Activated T-cell treated with anti-CD3 and anti-CD28 coated beads, Interleukin-2, amount 50 U/mL, for 24 hours (primary cell): ENCODE results near the gene PPM1N.

Experiments used
- DNase-seq: peaks from one replicate; pipeline ENCODE4 v3.0.0-alpha.2; 2020
- H3K27ac Mint-ChIP-seq: 2 replicates; pipeline ENCODE4 v1.8.0; 2020; ENCODE audit warnings: mild to moderate bottlenecking, mixed read lengths
- H3K27me3 Mint-ChIP-seq: 2 replicates; pipeline ENCODE4 v1.8.0; 2020; ENCODE audit warnings: mixed read lengths
- H3K36me3 Mint-ChIP-seq: 2 replicates; pipeline ENCODE4 v1.8.0; 2020; ENCODE audit warnings: low read depth, mixed read lengths
- H3K4me1 Mint-ChIP-seq: 2 replicates; pipeline ENCODE4 v1.8.0; 2020; ENCODE audit warnings: low read depth, mixed read lengths
- H3K4me3 Mint-ChIP-seq: 2 replicates; pipeline ENCODE4 v1.8.0; 2020; ENCODE audit warnings: mild to moderate bottlenecking, moderate library complexity, mixed read lengths
- H3K9me3 Mint-ChIP-seq: 2 replicates; pipeline ENCODE4 v1.8.0; 2020; ENCODE audit warnings: mixed read lengths

The PPM1N gene, protein sequence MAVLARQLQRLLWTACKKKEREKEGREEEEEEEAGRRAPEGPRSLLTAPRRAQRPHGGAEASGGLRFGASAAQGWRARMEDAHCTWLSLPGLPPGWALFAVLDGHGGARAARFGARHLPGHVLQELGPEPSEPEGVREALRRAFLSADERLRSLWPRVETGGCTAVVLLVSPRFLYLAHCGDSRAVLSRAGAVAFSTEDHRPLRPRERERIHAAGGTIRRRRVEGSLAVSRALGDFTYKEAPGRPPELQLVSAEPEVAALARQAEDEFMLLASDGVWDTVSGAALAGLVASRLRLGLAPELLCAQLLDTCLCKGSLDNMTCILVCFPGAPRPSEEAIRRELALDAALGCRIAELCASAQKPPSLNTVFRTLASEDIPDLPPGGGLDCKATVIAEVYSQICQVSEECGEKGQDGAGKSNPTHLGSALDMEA

DNA sequence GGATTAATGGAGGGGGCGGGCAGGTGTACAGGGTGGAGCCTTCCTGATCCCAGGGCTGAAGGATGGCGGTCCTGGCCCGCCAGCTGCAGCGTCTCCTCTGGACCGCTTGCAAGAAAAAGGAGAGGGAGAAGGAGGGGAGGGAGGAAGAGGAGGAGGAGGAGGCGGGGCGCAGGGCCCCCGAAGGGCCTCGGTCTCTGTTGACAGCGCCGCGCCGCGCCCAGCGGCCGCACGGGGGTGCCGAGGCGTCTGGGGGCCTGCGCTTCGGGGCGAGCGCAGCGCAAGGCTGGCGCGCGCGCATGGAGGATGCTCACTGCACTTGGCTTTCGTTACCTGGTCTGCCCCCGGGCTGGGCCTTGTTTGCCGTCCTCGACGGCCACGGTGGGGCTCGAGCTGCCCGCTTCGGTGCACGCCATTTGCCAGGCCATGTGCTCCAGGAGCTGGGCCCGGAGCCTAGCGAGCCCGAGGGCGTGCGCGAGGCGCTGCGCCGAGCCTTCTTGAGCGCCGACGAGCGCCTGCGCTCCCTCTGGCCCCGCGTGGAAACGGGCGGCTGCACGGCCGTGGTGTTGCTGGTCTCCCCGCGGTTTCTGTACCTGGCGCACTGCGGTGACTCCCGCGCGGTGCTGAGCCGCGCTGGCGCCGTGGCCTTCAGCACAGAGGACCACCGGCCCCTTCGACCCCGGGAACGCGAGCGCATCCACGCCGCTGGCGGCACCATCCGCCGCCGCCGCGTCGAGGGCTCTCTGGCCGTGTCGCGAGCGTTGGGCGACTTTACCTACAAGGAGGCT lies at the start of gene PPM1N:
Gene PPM1N, plus strand, starts transcription at position 33 of the 785 bp plus-strand sequence. Its CDS starts 30 bp downstream, at position 63.
- peak within 1 kb of the TSS; percentile 62 for H3K27ac Mint-ChIP-seq
- DNase-seq: peak; percentile 82
- H3K9me3 Mint-ChIP-seq: no peaks in the 10 kb centered on the region
- H3K4me1 Mint-ChIP-seq: peaks cover 41% of the 10 kb centered on the region
- peaks cover 24% of the 10 kb centered on the region for H3K27me3 Mint-ChIP-seq
- H3K4me3 Mint-ChIP-seq: peak within 1 kb of the TSS; percentile 69
- H3K36me3 Mint-ChIP-seq: no peaks in the 10 kb centered on the region

DNA sequence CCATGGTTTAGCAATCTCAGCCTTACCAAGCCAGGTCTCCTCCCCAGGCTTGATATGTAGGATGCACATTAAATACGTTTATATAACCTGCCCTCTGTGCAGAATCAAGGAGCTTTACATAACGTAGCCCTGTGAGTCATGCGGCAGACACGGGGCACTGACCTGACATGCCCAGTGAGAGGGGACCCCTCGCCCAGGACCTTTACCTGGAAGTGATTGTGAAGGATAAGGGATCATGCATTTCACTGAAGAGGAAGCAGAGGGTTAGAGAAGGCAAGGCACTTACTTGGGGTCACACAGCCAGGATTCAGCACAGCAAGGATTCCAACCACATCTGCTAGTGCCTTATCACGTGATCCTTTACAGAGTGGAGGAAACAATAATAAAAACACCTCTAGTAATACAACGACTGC lies 49.4 kb upstream of the PPM1N start:
- Mint-ChIP-seq H3K4me1 (peaks cover 53% of the 10 kb centered on the region), H3K27me3 (no peaks in the 10 kb centered on the region), H3K4me3 (peak overlapping the region; percentile 64), H3K9me3 (no peaks in the 10 kb centered on the region), H3K27ac (peak overlapping the region; percentile 81), H3K36me3 (peaks cover 6% of the 10 kb centered on the region)
- no peak for DNase-seq

DNA sequence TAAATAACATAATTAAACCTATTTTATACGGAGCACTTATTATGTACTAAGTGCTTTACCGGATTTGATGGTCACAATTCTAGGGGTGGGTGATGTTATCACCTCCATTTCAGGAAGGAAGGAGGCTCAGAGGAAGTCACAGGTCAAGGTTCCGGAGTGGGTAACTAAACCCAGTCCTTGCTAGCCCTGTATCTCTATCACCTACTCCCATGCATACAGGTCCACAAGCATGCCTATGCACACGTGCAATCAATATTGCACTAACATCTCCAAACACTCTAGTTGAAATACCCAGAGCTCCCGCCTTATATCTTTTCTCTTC lies 48.3 kb upstream of the PPM1N start:
- Mint-ChIP-seq H3K4me1 (peaks cover 45% of the 10 kb centered on the region), H3K4me3 (peak overlapping the region; percentile 95), H3K9me3 (no peaks in the 10 kb centered on the region), H3K27ac (peak overlapping the region; percentile 98), H3K27me3 (no peaks in the 10 kb centered on the region), H3K36me3 (peaks cover 6% of the 10 kb centered on the region)
- no peak for DNase-seq

- no peaks in the 10 kb centered on the region for H3K9me3 Mint-ChIP-seq
- peak; percentile 65 for DNase-seq
- no peaks in the 10 kb centered on the region for H3K27me3 Mint-ChIP-seq
- peak overlapping the region; percentile 91 for H3K27ac Mint-ChIP-seq
- peak overlapping the region; percentile 80 for H3K4me3 Mint-ChIP-seq
- peaks cover 47% of the 10 kb centered on the region for H3K4me1 Mint-ChIP-seq
- H3K36me3 Mint-ChIP-seq: peaks cover 6% of the 10 kb centered on the region
Observed at GRCh38 chr19:45451131-45451849, 47.0 kb upstream of the PPM1N start.

GRCh38 chr19:45451850-45452387 lies 46.3 kb upstream of the PPM1N start:
- no peaks in the 10 kb centered on the region for H3K9me3 Mint-ChIP-seq
- peak overlapping the region; percentile 80 for H3K4me3 Mint-ChIP-seq
- peak overlapping the region; percentile 91 for H3K27ac Mint-ChIP-seq
- H3K4me1 Mint-ChIP-seq: peaks cover 48% of the 10 kb centered on the region
- H3K27me3 Mint-ChIP-seq: no peaks in the 10 kb centered on the region
- DNase-seq: no peak
- H3K36me3 Mint-ChIP-seq: peaks cover 6% of the 10 kb centered on the region

DNA sequence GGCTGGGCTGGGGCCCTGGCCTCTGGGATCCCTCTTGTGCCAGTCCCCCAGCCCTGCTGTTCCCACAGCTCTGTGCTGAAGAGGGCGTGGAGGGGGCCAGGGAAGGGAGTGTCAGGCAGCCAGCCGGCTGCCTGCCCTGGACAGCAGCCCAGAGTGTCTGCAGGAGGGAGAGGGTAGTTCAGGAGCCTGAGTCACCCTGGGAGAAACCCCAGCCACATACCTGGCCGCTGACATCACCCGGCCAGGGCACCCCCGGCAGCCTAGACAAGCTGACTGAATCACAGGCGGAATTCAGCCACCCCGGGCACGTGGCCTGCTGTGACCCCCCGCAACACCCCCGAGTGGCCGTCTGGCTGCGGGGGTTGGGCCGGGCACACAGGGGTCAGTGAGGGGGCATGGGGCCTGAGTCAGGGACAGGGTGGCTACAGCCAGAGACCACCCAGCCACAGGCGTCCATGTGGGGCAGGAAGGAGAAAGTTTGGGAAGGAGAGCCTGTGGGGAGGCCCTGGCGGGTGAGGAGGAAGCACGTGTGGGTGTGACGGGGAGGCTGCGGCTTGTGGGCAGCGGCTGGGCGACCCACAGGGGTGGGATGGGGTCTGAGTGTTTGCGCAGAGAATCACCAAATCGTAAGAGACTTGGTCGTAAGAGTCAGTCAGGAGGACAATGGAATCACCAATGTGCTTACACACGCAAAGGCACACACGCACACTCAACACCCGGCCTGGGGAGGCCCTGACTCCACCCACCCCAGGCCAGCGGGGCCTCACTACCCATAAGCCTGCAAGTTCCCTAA lies 42.3 kb upstream of the PPM1N start:
- Mint-ChIP-seq H3K4me3 (peak overlapping the region; percentile 24), H3K9me3 (no peaks in the 10 kb centered on the region), H3K4me1 (peaks cover 28% of the 10 kb centered on the region), H3K27me3 (no peaks in the 10 kb centered on the region), H3K27ac (peak overlapping the region; percentile 88), H3K36me3 (no peaks in the 10 kb centered on the region)
- DNase-seq: peak; percentile 67

DNA sequence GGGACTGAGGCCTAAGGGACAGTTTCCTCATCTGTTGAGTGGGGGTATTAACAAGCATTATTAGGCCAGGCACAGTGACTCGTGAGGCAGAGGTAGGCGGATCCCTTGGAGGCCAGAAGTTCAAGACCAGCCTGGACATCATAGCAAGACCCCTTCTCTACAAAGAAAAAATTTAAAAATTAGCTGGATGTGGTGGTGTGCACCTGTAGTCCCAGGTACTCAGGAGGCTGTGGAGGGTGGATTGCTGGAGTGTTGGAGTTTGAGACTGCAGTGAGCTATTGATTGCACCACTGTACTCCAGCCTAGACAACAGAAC lies 41.8 kb upstream of the PPM1N start:
- DNase-seq: no peak
- no peaks in the 10 kb centered on the region for H3K27me3 Mint-ChIP-seq
- H3K27ac Mint-ChIP-seq: peak overlapping the region; percentile 88
- H3K4me3 Mint-ChIP-seq: no peak overlapping the region
- peaks cover 23% of the 10 kb centered on the region for H3K4me1 Mint-ChIP-seq
- no peaks in the 10 kb centered on the region for H3K9me3 Mint-ChIP-seq
- H3K36me3 Mint-ChIP-seq: no peaks in the 10 kb centered on the region

DNA sequence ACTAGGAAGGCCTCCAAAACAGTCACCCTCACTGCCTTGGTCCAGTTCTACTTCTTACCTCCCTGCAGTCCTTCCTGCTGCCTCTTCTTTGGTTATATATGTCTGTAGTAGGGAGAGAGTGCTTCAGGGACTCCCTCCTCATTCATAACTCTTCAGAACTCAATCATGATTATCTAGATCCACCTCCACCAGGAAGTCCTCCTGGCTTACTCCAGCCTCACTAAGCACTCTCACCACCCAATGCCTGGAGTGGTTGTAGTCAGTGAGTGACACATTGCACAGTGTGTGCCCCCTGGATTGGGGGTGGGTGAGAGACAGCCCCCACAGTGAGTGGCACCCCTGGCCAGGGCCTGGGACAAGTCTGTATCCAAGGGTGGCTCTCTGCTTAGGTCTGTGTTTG lies 40.5 kb upstream of the PPM1N start:
- Mint-ChIP-seq H3K9me3 (no peaks in the 10 kb centered on the region), H3K36me3 (no peaks in the 10 kb centered on the region), H3K27me3 (no peaks in the 10 kb centered on the region), H3K4me3 (no peak overlapping the region), H3K27ac (no peak overlapping the region), H3K4me1 (peaks cover 14% of the 10 kb centered on the region)
- DNase-seq: no peak

DNA sequence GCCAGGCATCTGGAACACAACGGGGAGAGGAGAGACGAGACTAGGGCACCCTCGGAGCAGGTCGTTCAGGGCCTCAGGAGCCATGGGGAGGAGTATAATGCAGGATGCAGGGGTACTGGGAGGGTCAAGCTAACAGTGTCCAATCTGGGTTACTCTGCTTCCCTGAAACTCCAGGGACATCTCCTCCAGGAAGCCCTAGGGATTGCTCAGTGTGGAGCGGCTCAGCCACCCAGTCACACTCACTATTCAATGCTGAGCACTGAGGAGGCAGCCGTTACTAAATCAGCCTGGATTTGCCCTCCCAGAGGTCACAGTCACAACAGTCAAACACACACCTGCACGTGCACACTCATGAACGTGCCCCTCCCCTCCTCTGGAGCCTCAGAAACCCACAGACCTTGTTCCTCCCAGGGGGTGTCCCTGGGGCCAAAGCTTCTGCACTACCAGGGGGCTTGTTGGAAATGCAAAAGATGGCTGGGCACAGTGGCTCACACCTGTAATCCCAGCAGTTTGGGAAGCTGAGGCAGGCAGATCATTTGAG lies 37.4 kb upstream of the PPM1N start:
- H3K4me3 Mint-ChIP-seq: no peak overlapping the region
- H3K9me3 Mint-ChIP-seq: no peaks in the 10 kb centered on the region
- H3K36me3 Mint-ChIP-seq: no peaks in the 10 kb centered on the region
- H3K27ac Mint-ChIP-seq: no peak overlapping the region
- H3K4me1 Mint-ChIP-seq: peaks cover 7% of the 10 kb centered on the region
- no peak for DNase-seq
- H3K27me3 Mint-ChIP-seq: no peaks in the 10 kb centered on the region

DNA sequence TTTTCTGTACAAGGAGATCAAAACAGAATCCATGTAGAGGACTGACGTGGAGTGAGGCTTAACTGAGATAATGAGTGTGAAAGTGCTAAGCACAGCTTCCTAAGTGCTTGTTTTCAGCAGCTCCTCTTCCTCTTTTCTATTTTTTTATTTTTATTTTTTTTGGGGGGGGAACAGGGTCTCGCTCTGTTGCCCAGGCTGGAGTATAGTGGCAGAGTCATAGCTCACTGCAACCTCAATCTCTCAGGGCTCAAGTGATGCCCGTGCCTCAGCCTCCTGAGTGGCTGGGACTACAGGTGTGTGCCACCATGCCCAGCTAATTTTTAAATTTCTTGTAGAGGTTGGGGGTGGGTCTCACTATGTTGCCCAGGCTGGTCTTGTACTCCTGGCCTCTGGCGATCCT lies 36.1 kb upstream of the PPM1N start:
- Mint-ChIP-seq H3K27me3 (no peaks in the 10 kb centered on the region), H3K4me3 (no peak overlapping the region), H3K4me1 (peaks cover 3% of the 10 kb centered on the region), H3K36me3 (no peaks in the 10 kb centered on the region), H3K9me3 (no peaks in the 10 kb centered on the region), H3K27ac (no peak overlapping the region)
- no peak for DNase-seq

DNA sequence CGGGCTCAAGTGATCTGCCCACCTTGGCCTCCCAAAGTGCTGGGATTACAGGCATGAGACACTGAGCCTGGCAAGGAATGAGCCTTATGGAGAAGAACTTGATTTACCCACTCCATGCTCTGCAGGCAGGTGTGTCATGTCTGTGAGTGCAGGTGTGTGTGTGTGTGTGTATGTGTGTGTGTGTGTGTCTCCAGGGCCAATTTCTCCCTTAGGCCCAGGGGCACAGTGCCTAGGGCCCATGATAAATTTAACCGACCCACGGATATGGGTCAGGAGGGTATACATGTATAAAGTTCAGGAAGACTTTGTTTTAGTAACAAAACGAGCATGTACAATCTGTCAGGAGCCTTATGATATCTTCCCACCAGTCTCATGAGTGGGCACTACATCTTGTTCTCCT lies 35.0 kb upstream of the PPM1N start:
- H3K27me3 Mint-ChIP-seq: no peaks in the 10 kb centered on the region
- no peak for DNase-seq
- no peak overlapping the region for H3K4me3 Mint-ChIP-seq
- H3K27ac Mint-ChIP-seq: no peak overlapping the region
- H3K4me1 Mint-ChIP-seq: peaks cover 10% of the 10 kb centered on the region
- peaks cover 2% of the 10 kb centered on the region for H3K36me3 Mint-ChIP-seq
- no peaks in the 10 kb centered on the region for H3K9me3 Mint-ChIP-seq

DNA sequence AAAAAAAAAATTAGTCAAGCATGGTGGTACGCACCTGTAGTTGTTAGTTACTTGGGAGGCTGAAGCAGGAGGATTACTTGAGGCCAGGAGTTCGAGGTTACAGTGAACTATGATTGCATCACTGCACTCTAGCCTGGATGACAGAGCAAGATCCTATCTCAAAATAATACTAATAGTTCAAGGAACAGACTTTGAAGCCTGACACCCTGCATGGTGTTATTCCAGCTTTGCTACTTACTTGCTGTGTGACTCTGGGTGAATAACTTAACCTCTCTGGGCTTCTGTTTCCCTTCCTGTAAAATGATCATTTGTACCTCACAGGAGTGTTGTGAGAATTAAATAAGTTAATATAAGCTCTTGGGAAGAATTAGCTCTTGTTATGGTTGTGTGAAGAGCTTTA lies 34.0 kb upstream of the PPM1N start:
- Mint-ChIP-seq H3K4me1 (peaks cover 14% of the 10 kb centered on the region), H3K9me3 (no peaks in the 10 kb centered on the region), H3K36me3 (peaks cover 6% of the 10 kb centered on the region), H3K4me3 (no peak overlapping the region), H3K27ac (no peak overlapping the region), H3K27me3 (no peaks in the 10 kb centered on the region)
- no peak for DNase-seq

DNA sequence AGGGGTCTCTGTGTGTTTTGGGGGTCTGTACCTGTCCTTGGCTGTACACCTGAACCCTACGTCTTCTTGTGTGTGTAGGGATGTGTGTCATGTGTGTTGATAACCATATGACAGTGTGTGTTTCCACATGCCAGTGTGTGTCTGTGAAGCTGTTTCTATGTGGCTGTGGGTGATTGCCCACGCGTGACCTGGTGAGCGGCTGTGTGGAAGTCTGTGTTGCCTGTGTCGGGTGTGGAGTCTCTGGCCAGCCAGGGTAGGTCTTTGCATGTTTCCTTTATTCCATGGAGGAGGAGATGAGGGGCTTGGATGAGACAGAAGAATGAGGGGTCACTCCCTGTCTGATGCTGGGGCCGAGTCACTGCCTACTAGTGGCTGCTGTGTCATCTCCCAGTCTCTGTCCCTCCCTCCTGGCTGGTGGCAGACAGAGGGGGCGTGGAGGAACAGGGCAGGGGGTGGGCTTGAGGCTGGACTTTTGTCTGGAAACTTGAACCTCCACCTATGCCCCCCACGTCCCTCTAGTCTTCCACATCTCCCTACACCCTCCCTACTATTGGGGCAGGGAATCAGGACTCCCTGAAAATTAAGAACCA lies 33.3 kb upstream of the PPM1N start:
- Mint-ChIP-seq H3K9me3 (no peaks in the 10 kb centered on the region), H3K4me3 (no peak overlapping the region), H3K4me1 (peaks cover 21% of the 10 kb centered on the region), H3K27ac (no peak overlapping the region), H3K27me3 (no peaks in the 10 kb centered on the region), H3K36me3 (peaks cover 6% of the 10 kb centered on the region)
- DNase-seq: no peak
